ENCODE data around the gene UNC5C.

The UNC5C gene

DNA sequence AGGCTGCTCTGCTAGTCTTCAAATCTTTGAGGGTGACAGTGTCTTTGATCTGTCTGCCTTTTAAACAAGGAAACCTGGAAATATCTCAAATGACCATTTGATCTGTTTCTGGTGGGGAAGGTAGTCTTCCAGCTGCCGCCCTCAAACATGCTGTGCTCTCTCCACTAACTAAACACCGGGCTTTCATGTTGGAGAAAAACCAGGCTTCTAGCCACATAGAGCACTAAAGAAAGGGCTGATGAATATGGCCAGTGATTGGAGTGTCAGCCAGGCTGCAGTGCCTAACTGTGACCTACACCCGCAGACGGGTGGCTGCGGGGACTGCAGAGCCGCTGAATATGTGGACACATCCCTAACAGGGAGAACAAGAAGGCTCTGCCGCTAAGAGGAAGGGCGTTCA is 85.9 kb downstream of the UNC5C start:
- Histone ChIP-seq H3K18ac (ENCODE audit: low read length) (no peak overlapping the region), H3K27ac (ENCODE audit: low read depth, low read length) (peak overlapping the region; percentile 81), H3K4me1 (ENCODE audit: control insufficient read depth in 1 of 2, insufficient read depth in 2 of 2, low read length in 2 of 2) (peaks cover 9 to 13% of the 10 kb centered on the region in 2 experiments), H3K36me3 (ENCODE audit: control insufficient read depth in 1 of 2, insufficient read depth in 2 of 2, low read length in 2 of 2) (no peaks in the 10 kb centered on the region), H2BK5ac (ENCODE audit: low read depth, low read length, poor library complexity) (peak overlapping the region; percentile 58), H3K9me3 (ENCODE audit: insufficient read depth, low read depth, low read length) (no peaks in the 10 kb centered on the region), H3K23ac (ENCODE audit: low read length) (no peak overlapping the region), H4K12ac (ENCODE audit: low read depth, low read length) (no peak overlapping the region), H3K4me2 (ENCODE audit: low read length) (peak overlapping the region; percentile 38), H4K8ac (ENCODE audit: low read depth, low read length) (peak overlapping the region; percentile 41), H3K79me2 (ENCODE audit: control insufficient read depth, insufficient read depth, low read length, poor library complexity) (no peaks in the 10 kb centered on the region), H3K4ac (ENCODE audit: low read depth, low read length) (no peak overlapping the region), H2BK120ac (ENCODE audit: insufficient read depth, low read length, poor library complexity) (peak overlapping the region; percentile 55), H2AK5ac (ENCODE audit: low read length) (no peak overlapping the region), H3K27me3 (ENCODE audit: insufficient read depth, low read length) (no peaks in the 10 kb centered on the region), H3K9ac (ENCODE audit: low read length) (no peak overlapping the region), H3K4me3 (ENCODE audit: low read depth, low read length) (no peak overlapping the region), H2AFZ (ENCODE audit: insufficient read depth, low read length, poor library complexity) (no peak overlapping the region), H3K14ac (ENCODE audit: low read length) (no peak overlapping the region), H3K79me1 (ENCODE audit: low read length) (peaks cover 4% of the 10 kb centered on the region), H2BK12ac (ENCODE audit: low read length) (no peak overlapping the region), H4K91ac (ENCODE audit: low read depth, low read length) (no peak overlapping the region)
- DNase-seq = no peak
- WGBS (ENCODE audit: extremely low coverage, insufficient coverage, insufficient read length) = no CpG with 5 or more reads among the region's 8 CpGs

DNA sequence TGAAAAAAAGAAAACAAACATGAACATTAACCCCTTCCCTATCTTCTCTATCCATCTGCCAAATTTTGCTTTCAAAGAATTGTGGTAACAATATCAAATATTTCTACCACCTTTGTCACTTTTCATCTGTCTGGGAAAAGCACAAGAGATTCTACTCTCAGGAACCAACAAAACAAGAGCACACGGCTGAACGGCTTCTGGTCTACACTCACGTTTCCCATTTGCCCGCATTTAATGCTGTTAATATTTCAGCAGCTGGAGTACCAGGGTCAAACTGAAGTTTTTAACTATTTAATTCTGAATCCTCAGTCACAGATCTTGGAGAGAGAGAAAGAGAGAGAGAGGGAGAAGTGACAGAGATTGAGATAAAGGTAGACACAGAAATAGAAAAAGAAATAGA is 91.4 kb downstream of the UNC5C start:
- no peak overlapping the region for H4K12ac ChIP-seq (ENCODE audit: low read depth, low read length)
- no peak overlapping the region for H3K4me3 ChIP-seq (ENCODE audit: low read depth, low read length)
- no peak overlapping the region for H2BK5ac ChIP-seq (ENCODE audit: low read depth, low read length, poor library complexity)
- H4K91ac ChIP-seq (ENCODE audit: low read depth, low read length) = no peak overlapping the region
- no peak overlapping the region for H3K4me2 ChIP-seq (ENCODE audit: low read length)
- H3K4me1 ChIP-seq (ENCODE audit: control insufficient read depth in 1 of 2, insufficient read depth in 2 of 2, low read length in 2 of 2) = peaks cover 0 to 2% of the 10 kb centered on the region in 2 experiments
- H3K23ac ChIP-seq (ENCODE audit: low read length) = no peak overlapping the region
- H3K14ac ChIP-seq (ENCODE audit: low read length) = no peak overlapping the region
- H3K9me3 ChIP-seq (ENCODE audit: insufficient read depth, low read depth, low read length) = no peaks in the 10 kb centered on the region
- no CpG with 5 or more reads among the region's 4 CpGs for WGBS (ENCODE audit: extremely low coverage, insufficient coverage, insufficient read length)
- no peaks in the 10 kb centered on the region for H3K79me2 ChIP-seq (ENCODE audit: control insufficient read depth, insufficient read depth, low read length, poor library complexity)
- no peaks in the 10 kb centered on the region for H3K36me3 ChIP-seq (ENCODE audit: control insufficient read depth in 1 of 2, insufficient read depth in 2 of 2, low read length in 2 of 2)
- no peaks in the 10 kb centered on the region for H3K27me3 ChIP-seq (ENCODE audit: insufficient read depth, low read length)
- H4K8ac ChIP-seq (ENCODE audit: low read depth, low read length) = no peak overlapping the region
- DNase-seq = no peak
- no peak overlapping the region for H3K18ac ChIP-seq (ENCODE audit: low read length)
- no peak overlapping the region for H2AK5ac ChIP-seq (ENCODE audit: low read length)
- no peak overlapping the region for H2BK12ac ChIP-seq (ENCODE audit: low read length)
- no peaks in the 10 kb centered on the region for H3K79me1 ChIP-seq (ENCODE audit: low read length)
- H3K27ac ChIP-seq (ENCODE audit: low read depth, low read length) = no peak overlapping the region
- no peak overlapping the region for H3K4ac ChIP-seq (ENCODE audit: low read depth, low read length)
- H2BK120ac ChIP-seq (ENCODE audit: insufficient read depth, low read length, poor library complexity) = no peak overlapping the region
- H2AFZ ChIP-seq (ENCODE audit: insufficient read depth, low read length, poor library complexity) = no peak overlapping the region
- no peak overlapping the region for H3K9ac ChIP-seq (ENCODE audit: low read length)

DNA sequence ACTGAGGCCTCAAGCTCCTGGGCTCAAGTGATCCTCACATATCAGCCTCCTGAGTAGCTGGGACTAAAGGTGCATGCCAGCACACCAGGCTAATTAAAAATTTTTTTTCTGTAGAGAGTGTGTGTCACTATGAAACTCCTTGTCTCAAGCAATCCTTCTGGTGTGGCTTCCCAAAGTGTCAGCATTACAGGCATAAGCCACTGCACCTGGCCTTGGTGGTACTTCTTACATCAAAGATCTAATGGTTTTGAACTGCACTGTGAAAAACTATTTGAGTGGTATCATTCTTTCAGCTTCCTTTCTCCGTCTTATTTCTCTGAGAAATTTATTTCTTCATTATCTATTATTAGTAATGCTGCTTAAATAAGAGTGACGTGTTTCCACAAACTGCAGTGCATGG is 98.5 kb downstream of the UNC5C start:
- Histone ChIP-seq H3K27me3 (ENCODE audit: insufficient read depth, low read length) (no peaks in the 10 kb centered on the region), H3K23ac (ENCODE audit: low read length) (no peak overlapping the region), H3K79me2 (ENCODE audit: control insufficient read depth, insufficient read depth, low read length, poor library complexity) (no peaks in the 10 kb centered on the region), H2AK5ac (ENCODE audit: low read length) (no peak overlapping the region), H4K91ac (ENCODE audit: low read depth, low read length) (no peak overlapping the region), H2BK5ac (ENCODE audit: low read depth, low read length, poor library complexity) (no peak overlapping the region), H3K4me3 (ENCODE audit: low read depth, low read length) (no peak overlapping the region), H2BK120ac (ENCODE audit: insufficient read depth, low read length, poor library complexity) (no peak overlapping the region), H3K9me3 (ENCODE audit: insufficient read depth, low read depth, low read length) (no peaks in the 10 kb centered on the region), H3K27ac (ENCODE audit: low read depth, low read length) (no peak overlapping the region), H4K8ac (ENCODE audit: low read depth, low read length) (no peak overlapping the region), H3K4ac (ENCODE audit: low read depth, low read length) (no peak overlapping the region), H3K14ac (ENCODE audit: low read length) (no peak overlapping the region), H4K12ac (ENCODE audit: low read depth, low read length) (no peak overlapping the region), H3K18ac (ENCODE audit: low read length) (no peak overlapping the region), H3K9ac (ENCODE audit: low read length) (no peak overlapping the region), H3K36me3 (ENCODE audit: control insufficient read depth in 1 of 2, insufficient read depth in 2 of 2, low read length in 2 of 2) (peaks cover 0 to 5% of the 10 kb centered on the region in 2 experiments), H2BK12ac (ENCODE audit: low read length) (no peak overlapping the region), H3K4me2 (ENCODE audit: low read length) (no peak overlapping the region), H3K4me1 (ENCODE audit: control insufficient read depth in 1 of 2, insufficient read depth in 2 of 2, low read length in 2 of 2) (no peaks in the 10 kb centered on the region), H3K79me1 (ENCODE audit: low read length) (no peaks in the 10 kb centered on the region), H2AFZ (ENCODE audit: insufficient read depth, low read length, poor library complexity) (no peak overlapping the region)
- no peak for DNase-seq
- no CpG with 5 or more reads among the region's 2 CpGs for WGBS (ENCODE audit: extremely low coverage, insufficient coverage, insufficient read length)

DNA sequence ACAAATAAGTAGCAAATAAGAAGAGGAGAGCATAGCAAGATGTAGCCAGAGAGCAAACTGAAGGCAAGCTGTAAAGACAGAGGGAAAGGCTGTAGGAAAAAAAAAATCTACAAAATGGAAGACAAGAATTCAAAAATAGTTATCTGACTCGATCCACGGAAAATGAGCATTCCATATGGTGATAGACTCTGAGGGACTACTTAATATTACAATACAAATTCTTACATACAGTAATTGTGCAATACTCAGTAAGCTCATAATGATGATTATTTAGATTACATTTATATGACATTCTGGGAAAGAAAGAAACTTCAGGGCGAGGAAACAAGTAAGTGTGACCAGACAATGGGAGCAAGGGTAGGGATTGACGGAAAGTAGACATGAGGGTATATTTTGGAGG is 102.6 kb downstream of the UNC5C start:
- Histone ChIP-seq H4K8ac (ENCODE audit: low read depth, low read length) (no peak overlapping the region), H3K4ac (ENCODE audit: low read depth, low read length) (no peak overlapping the region), H4K12ac (ENCODE audit: low read depth, low read length) (no peak overlapping the region), H2AFZ (ENCODE audit: insufficient read depth, low read length, poor library complexity) (no peak overlapping the region), H3K27ac (ENCODE audit: low read depth, low read length) (no peak overlapping the region), H3K9ac (ENCODE audit: low read length) (no peak overlapping the region), H3K23ac (ENCODE audit: low read length) (no peak overlapping the region), H3K4me2 (ENCODE audit: low read length) (no peak overlapping the region), H3K27me3 (ENCODE audit: insufficient read depth, low read length) (no peaks in the 10 kb centered on the region), H3K18ac (ENCODE audit: low read length) (no peak overlapping the region), H2AK5ac (ENCODE audit: low read length) (no peak overlapping the region), H3K4me1 (ENCODE audit: control insufficient read depth in 1 of 2, insufficient read depth in 2 of 2, low read length in 2 of 2) (no peaks in the 10 kb centered on the region), H3K9me3 (ENCODE audit: insufficient read depth, low read depth, low read length) (no peaks in the 10 kb centered on the region), H3K4me3 (ENCODE audit: low read depth, low read length) (no peak overlapping the region), H3K79me2 (ENCODE audit: control insufficient read depth, insufficient read depth, low read length, poor library complexity) (no peaks in the 10 kb centered on the region), H2BK120ac (ENCODE audit: insufficient read depth, low read length, poor library complexity) (no peak overlapping the region), H3K36me3 (ENCODE audit: control insufficient read depth in 1 of 2, insufficient read depth in 2 of 2, low read length in 2 of 2) (peaks cover 2 to 5% of the 10 kb centered on the region in 2 experiments), H3K14ac (ENCODE audit: low read length) (no peak overlapping the region), H4K91ac (ENCODE audit: low read depth, low read length) (no peak overlapping the region), H2BK5ac (ENCODE audit: low read depth, low read length, poor library complexity) (no peak overlapping the region), H2BK12ac (ENCODE audit: low read length) (no peak overlapping the region), H3K79me1 (ENCODE audit: low read length) (no peaks in the 10 kb centered on the region)
- no peak for DNase-seq
- WGBS (ENCODE audit: extremely low coverage, insufficient coverage, insufficient read length) = no CpG with 5 or more reads among the region's 4 CpGs
